HG03045 (cell line): ENCODE data around the gene TRIM54.

Experiments used
- ATAC-seq: cut with Tn5 transposase; IDR thresholded peaks from one replicate; pipeline ENCODE4 v1.9.1; 2021; ENCODE audit warnings: mild to moderate bottlenecking, moderate library complexity; ENCODE audit not compliant: unreplicated experiment

The TRIM54 gene

DNA sequence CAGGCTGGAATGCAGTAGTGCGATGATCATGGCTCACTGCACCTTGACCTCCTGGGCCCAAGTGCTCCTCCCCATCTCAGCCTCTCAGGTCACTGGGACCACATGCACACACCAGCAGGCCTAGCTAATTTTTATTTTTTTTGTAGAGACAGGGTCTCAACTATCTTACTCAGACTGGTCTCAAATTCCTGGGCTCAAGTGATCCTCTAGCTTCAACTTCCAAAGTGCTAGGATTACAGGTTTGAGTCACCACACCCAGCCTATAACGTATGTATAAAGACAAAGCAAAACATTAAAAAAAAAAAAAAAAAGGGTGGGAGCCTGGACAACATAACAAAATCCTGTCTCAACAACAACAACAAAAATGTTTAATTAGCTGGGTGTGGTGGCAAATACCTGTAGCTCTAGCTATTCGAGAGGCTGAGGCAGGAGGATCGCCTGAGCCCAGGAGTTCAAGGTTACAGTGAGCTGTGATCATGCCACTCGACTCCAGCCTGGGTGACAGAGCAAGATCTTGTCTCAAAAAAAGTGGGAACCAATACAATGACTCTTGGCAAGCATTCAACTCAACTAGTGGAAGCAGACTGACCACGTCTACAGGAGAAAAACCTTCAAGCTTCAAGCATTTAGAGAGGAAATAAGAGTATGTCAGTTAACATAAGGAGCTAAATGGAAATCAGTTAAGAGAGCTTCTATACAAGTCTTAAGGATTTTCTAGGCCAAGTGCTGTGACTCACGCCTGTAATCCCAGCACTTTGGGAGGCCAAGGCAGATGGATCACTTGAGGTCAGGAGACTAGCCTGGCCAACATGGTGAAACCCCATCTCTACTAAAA lies 71.8 kb downstream of the TRIM54 start:
- ATAC-seq, result no peak

DNA sequence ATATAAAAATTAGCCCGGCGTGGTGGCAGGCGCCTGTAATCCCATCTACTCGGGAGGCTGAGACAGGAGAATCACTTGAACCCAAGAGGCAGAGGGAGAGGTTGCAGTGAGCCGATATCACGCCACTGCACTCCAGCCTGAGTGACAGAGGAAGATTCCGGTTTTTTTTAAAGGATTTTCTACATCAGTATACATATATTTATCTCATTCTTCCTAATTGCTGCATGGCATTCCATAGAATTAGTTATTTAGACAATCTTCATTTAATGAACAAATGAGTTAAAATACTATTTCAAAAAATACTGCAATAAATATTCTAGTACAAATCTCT lies 72.3 kb downstream of the TRIM54 start:
- ATAC-seq, result no peak

- ATAC-seq, result peak; percentile 27
These were observed 73.8 kb downstream of the TRIM54 start for GRCh38 chr2:27356056-27356381.

- ATAC-seq, result peak; percentile 75
These were observed 74.4 kb downstream of the TRIM54 start, which contains the start of gene GTF3C2 for GRCh38 chr2:27356382-27357181. Gene GTF3C2, minus strand, starts transcription at chr2:27356764. Its CDS starts 13,210 bp downstream, at chr2:27343554.
